Measurements from ENCODE around the gene PDE10A.

DNA sequence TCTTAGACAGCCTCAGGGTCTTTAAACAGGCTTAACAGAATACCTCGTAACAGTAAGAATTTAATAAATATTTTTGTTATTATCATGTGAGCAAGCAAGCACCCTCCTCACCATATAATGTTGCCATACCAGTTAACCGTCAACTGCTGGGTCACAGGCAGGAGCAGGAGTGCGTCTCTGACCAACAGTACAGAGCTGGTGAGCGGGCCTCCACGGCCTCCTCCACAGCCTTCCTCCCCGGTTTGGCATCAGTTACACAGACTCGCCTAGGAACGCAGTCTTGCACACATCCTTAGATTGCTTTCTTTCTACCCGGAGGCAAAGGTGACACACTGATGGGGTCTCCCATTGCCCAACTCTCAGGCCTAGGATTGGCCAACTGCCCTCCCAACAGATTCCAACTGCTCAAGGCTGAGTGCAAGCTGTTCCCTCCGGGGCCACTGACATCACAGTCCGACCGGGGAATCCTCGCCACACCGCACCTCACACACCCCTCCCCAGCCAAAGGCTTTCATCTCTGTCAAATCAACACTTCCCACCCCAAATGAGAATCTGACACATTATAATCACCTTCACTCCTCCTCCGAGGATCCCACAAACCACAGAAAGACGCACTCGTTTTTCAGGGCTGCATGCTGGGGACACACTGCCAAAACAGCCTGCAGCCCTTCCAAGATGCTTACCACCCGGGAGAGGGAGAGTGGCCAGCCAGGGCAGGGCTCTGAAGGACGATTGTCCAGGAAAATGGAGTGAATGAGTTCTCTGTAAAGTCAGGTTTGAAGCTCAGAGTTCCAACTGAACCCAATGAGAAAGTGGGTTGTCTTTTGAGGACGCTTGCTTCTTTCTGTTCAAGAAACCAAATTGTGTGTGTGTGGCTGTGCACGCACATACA is 63.2 kb downstream of the PDE10A start:
- TF ChIP-seq, protein P1, sequence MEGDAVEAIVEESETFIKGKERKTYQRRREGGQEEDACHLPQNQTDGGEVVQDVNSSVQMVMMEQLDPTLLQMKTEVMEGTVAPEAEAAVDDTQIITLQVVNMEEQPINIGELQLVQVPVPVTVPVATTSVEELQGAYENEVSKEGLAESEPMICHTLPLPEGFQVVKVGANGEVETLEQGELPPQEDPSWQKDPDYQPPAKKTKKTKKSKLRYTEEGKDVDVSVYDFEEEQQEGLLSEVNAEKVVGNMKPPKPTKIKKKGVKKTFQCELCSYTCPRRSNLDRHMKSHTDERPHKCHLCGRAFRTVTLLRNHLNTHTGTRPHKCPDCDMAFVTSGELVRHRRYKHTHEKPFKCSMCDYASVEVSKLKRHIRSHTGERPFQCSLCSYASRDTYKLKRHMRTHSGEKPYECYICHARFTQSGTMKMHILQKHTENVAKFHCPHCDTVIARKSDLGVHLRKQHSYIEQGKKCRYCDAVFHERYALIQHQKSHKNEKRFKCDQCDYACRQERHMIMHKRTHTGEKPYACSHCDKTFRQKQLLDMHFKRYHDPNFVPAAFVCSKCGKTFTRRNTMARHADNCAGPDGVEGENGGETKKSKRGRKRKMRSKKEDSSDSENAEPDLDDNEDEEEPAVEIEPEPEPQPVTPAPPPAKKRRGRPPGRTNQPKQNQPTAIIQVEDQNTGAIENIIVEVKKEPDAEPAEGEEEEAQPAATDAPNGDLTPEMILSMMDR (IDR thresholded peaks at IDR 0.05), result no peak
- no peak for TF ChIP-seq POLR2A (IDR thresholded peaks at IDR 0.05)

Data from tibial nerve (tissue), 3 donors.